HepG2 (cell line): Measurements from ENCODE around the gene WBP1. TPM values are rescaled to one million over a fixed set of nuclear protein-coding genes. Genes with fewer than 3 reads are reported as not detected.

Experiments used
- ARNTL ChIP-seq: sonication (generic); formaldehyde crosslinking; IDR thresholded peaks from 2 replicates; pipeline ENCODE4 v1.4.0; 2020; ENCODE audit warnings: mild to moderate bottlenecking, missing genetic modification reagents
- FOXP4 ChIP-seq: sonication (generic); formaldehyde crosslinking; IDR thresholded peaks from 2 replicates; pipeline ENCODE4 v1.4.0; 2020; ENCODE audit warnings: missing genetic modification reagents
- KAT8 ChIP-seq: IDR thresholded peaks from 2 replicates; pipeline ENCODE4 v1.6.1; 2016; ENCODE audit warnings: missing genetic modification reagents, missing compliant biosample characterization
- KLF16 ChIP-seq, 2 experiments: sonication (generic) in 1 of 2; formaldehyde crosslinking in 1 of 2; IDR thresholded peaks; 2 replicates each; pipeline versions ENCODE4 v1.6.1 to v1.8.0; 2016 to 2023; ENCODE audit warnings: missing genetic modification reagents in 2 of 2, missing compliant biosample characterization in 1 of 2
- MAFF ChIP-seq: IDR thresholded peaks from 2 replicates; pipeline ENCODE4 v1.6.1; 2011; ENCODE audit warnings: low read depth, low read length, improper control_type of control experiment
- MAFG ChIP-seq: sonication (generic); formaldehyde crosslinking; IDR thresholded peaks from 2 replicates; pipeline ENCODE4 v1.5.1; 2020; ENCODE audit warnings: mild to moderate bottlenecking, missing genetic modification reagents
- NCOA2 ChIP-seq: sonication (generic); formaldehyde crosslinking; IDR thresholded peaks from 2 replicates; pipeline ENCODE4 v1.8.0; 2022; ENCODE audit warnings: inconsistent platforms
- REST ChIP-seq, 2 experiments: IDR thresholded peaks; 2 replicates each; pipeline ENCODE4 v1.6.1; 2011 to 2012; ENCODE audit warnings: low read length in 2 of 2, borderline replicate concordance in 1 of 2, low read depth in 1 of 2, mild to moderate bottlenecking in 1 of 2, moderate library complexity in 1 of 2
- ZBTB7A ChIP-seq: sonication (generic); formaldehyde crosslinking; IDR thresholded peaks from 2 replicates; pipeline ENCODE4 v1.8.0; 2022; ENCODE audit warnings: mild to moderate bottlenecking, missing genetic modification reagents
- ZMYM2 ChIP-seq: sonication (generic); formaldehyde crosslinking; IDR thresholded peaks from 2 replicates; pipeline ENCODE4 v1.8.0; 2022; ENCODE audit warnings: mild to moderate bottlenecking, missing genetic modification reagents
- ZNF18 ChIP-seq: sonication (generic); formaldehyde crosslinking; IDR thresholded peaks from 2 replicates; pipeline ENCODE4 v1.8.0; 2022; ENCODE audit warnings: mild to moderate bottlenecking, missing genetic modification reagents; ENCODE audit not compliant: insufficient replicate concordance
- polyA plus RNA-seq, 8 experiments: library from polyadenylated mRNA; depleted of rRNA in 3 of 8; stranded (reverse) in 7 of 8; unstranded in 1 of 8; fragments of >200 nt; fragmentation: Illumina TruSeq in 4 of 8; extraction: Trizol in 4 of 8; gene quantifications; 2 replicates each; pipeline versions ENCODE4 v1.2.1 to v1.2.3, GENCODE V29; 2011 to 2016; ENCODE audit warnings: low read depth in 4 of 8, missing spikeins in 1 of 8, mixed read lengths in 1 of 8; ENCODE audit not compliant: insufficient read depth in 1 of 8
- total RNA-seq, 5 experiments: library from RNA; depleted of rRNA; stranded (reverse); fragments of >200 nt; fragmentation: Illumina TruSeq; extraction: Trizol; gene quantifications; 2 replicates each; pipeline ENCODE4 v1.2.3, GENCODE V29; 2016; ENCODE audit warnings: low read depth in 1 of 5
- TF ChIP-seq, protein P1 (sequence below): sonication (generic); formaldehyde crosslinking; IDR thresholded peaks from 2 replicates; pipeline ENCODE4 v1.4.0; 2020; ENCODE audit warnings: missing genetic modification reagents, borderline replicate concordance
- TF ChIP-seq, protein P2 (sequence below): sonication (generic); formaldehyde crosslinking; IDR thresholded peaks from 2 replicates; pipeline ENCODE4 v1.5.1; 2020; ENCODE audit warnings: mild to moderate bottlenecking, missing genetic modification reagents, borderline replicate concordance

WBP1 gene
- total and polyA plus RNA-seq, 2 of the 13 experiments (the other 11 are each of a cell fraction or from before 2014, with no cell fraction given): 38.8 to 85.7 TPM

GRCh38 chr2:74472086-74472944 is 14.1 kb downstream of the WBP1 start, which contains the start of gene MRPL53 (continued):
- TF ChIP-seq, protein P1, sequence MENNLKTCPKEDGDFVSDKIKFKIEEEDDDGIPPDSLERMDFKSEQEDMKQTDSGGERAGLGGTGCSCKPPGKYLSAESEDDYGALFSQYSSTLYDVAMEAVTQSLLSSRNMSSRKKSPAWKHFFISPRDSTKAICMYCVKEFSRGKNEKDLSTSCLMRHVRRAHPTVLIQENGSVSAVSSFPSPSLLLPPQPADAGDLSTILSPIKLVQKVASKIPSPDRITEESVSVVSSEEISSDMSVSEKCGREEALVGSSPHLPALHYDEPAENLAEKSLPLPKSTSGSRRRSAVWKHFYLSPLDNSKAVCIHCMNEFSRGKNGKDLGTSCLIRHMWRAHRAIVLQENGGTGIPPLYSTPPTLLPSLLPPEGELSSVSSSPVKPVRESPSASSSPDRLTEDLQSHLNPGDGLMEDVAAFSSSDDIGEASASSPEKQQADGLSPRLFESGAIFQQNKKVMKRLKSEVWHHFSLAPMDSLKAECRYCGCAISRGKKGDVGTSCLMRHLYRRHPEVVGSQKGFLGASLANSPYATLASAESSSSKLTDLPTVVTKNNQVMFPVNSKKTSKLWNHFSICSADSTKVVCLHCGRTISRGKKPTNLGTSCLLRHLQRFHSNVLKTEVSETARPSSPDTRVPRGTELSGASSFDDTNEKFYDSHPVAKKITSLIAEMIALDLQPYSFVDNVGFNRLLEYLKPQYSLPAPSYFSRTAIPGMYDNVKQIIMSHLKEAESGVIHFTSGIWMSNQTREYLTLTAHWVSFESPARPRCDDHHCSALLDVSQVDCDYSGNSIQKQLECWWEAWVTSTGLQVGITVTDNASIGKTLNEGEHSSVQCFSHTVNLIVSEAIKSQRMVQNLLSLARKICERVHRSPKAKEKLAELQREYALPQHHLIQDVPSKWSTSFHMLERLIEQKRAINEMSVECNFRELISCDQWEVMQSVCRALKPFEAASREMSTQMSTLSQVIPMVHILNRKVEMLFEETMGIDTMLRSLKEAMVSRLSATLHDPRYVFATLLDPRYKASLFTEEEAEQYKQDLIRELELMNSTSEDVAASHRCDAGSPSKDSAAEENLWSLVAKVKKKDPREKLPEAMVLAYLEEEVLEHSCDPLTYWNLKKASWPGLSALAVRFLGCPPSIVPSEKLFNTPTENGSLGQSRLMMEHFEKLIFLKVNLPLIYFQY (CRISPR knock-in tag): peak; percentile 88; the same call in 1 of the 2 replicates
- peak in 1 of 2 experiments; percentile 66; a peak in 1 of 4 replicates for TF ChIP-seq REST (IDR thresholded peaks at IDR 0.05; ENCODE audit: borderline replicate concordance in 1 of 2, low read depth in 1 of 2, low read length in 2 of 2)
- TF ChIP-seq FOXP4 (CRISPR knock-in tag): peak; percentile 79
- TF ChIP-seq NCOA2 (CRISPR knock-in tag): peak; percentile 52; the same call in 1 of the 2 replicates
- TF ChIP-seq, protein P2, sequence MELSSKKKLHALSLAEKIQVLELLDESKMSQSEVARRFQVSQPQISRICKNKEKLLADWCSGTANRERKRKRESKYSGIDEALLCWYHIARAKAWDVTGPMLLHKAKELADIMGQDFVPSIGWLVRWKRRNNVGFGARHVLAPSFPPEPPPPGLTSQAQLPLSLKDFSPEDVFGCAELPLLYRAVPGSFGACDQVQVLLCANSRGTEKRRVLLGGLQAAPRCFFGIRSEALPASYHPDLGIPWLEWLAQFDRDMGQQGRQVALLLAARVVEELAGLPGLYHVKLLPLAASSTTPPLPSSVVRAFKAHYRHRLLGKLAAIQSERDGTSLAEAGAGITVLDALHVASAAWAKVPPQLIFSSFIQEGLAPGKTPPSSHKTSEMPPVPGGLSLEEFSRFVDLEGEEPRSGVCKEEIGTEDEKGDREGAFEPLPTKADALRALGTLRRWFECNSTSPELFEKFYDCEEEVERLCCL (CRISPR knock-in tag): peak; percentile 95
- peak; percentile 90 for TF ChIP-seq ZNF18 (CRISPR knock-in tag)
- peak; percentile 47; the same call in 1 of the 2 replicates for TF ChIP-seq ARNTL
- peak in 1 of 2 experiments; percentile 97; a peak in 2 of 4 replicates for TF ChIP-seq KLF16 (CRISPR knock-in tag; IDR thresholded peaks at IDR 0.05)
- TF ChIP-seq MAFF: no peak
- TF ChIP-seq ZBTB7A (CRISPR knock-in tag): no peak
- TF ChIP-seq MAFG (CRISPR knock-in tag): no peak
- peak; percentile 99 for TF ChIP-seq KAT8 (CRISPR knock-in tag)
- TF ChIP-seq ZMYM2 (CRISPR knock-in tag): 0 out of 2 replicates have a peak, but pooled peaks have one; percentile 49
